ENCODE measurements around the gene TBPL1. TPM values are rescaled to one million over a fixed set of nuclear protein-coding genes. Genes with fewer than 3 reads are reported as not detected.

The TBPL1 gene
- total RNA-seq, 3 donors from 2014 or later: 16.6 to 25.4 (median 23.3) TPM

GRCh38 chr6:134031696-134032255 lies 78.8 kb downstream of the TBPL1 start:
- no peaks in the 10 kb centered on the region for H3K9me3 ChIP-seq
- peaks cover 9% of the 10 kb centered on the region for H3K4me1 ChIP-seq (ENCODE audit: low read depth)
- DNase-seq (no peak), ATAC-seq (no peak)
- H3K36me3 ChIP-seq (ENCODE audit: low read depth): no peaks in the 10 kb centered on the region
- H3K4me3 ChIP-seq: no peak overlapping the region
- intact Hi-C loops (cut with DNase I, micrococcal nuclease): no loop called here
- TF ChIP-seq CTCF (IDR thresholded peaks at IDR 0.05): no peak

- DNase-seq: no peak
- ATAC-seq: no peak
- Histone ChIP-seq H3K4me1 (ENCODE audit: low read depth) (peaks cover 9% of the 10 kb centered on the region), H3K36me3 (ENCODE audit: low read depth) (no peaks in the 10 kb centered on the region), H3K9me3 (no peaks in the 10 kb centered on the region), H3K4me3 (no peak overlapping the region)
- no peak for TF ChIP-seq CTCF (IDR thresholded peaks at IDR 0.05)
- intact Hi-C loops (cut with DNase I, micrococcal nuclease): no loop called here
Observed at GRCh38 chr6:134034478-134034877, 81.5 kb downstream of the TBPL1 start.

GRCh38 chr6:134034961-134035822 lies 82.2 kb downstream of the TBPL1 start:
- H3K4me1 ChIP-seq (ENCODE audit: low read depth): peaks cover 9% of the 10 kb centered on the region
- H3K36me3 ChIP-seq (ENCODE audit: low read depth): no peaks in the 10 kb centered on the region
- peak; percentile 72 for ATAC-seq
- intact Hi-C loops (cut with DNase I, micrococcal nuclease): no loop called here
- no peak for TF ChIP-seq CTCF (IDR thresholded peaks at IDR 0.05)
- no peaks in the 10 kb centered on the region for H3K9me3 ChIP-seq
- no peak for DNase-seq
- no peak overlapping the region for H3K4me3 ChIP-seq

GRCh38 chr6:134035823-134036296 lies 82.8 kb downstream of the TBPL1 start:
- ATAC-seq: peak; percentile 95
- no peak for TF ChIP-seq CTCF (IDR thresholded peaks at IDR 0.05)
- Histone ChIP-seq H3K4me3 (no peak overlapping the region), H3K36me3 (ENCODE audit: low read depth) (no peaks in the 10 kb centered on the region), H3K4me1 (ENCODE audit: low read depth) (peaks cover 9% of the 10 kb centered on the region), H3K9me3 (no peaks in the 10 kb centered on the region)
- peak in 2 of 3 donors; percentile 47 to 56 for DNase-seq
- intact Hi-C loops (cut with DNase I, micrococcal nuclease): no loop called here

GRCh38 chr6:134039116-134039515 lies 86.1 kb downstream of the TBPL1 start:
- intact Hi-C loops (cut with DNase I, micrococcal nuclease): no loop called here
- peaks cover 9% of the 10 kb centered on the region for H3K4me1 ChIP-seq (ENCODE audit: low read depth)

More at GRCh38 chr6:134039116-134039515, 86.1 kb downstream of the TBPL1 start:
- no peaks in the 10 kb centered on the region for H3K36me3 ChIP-seq (ENCODE audit: low read depth)
- DNase-seq (no peak), ATAC-seq (no peak)
- no peaks in the 10 kb centered on the region for H3K9me3 ChIP-seq
- H3K4me3 ChIP-seq: no peak overlapping the region
- no peak for TF ChIP-seq CTCF (IDR thresholded peaks at IDR 0.05)

Other genes with a start within 250 kb of the TBPL1 start
- gene TCF21, start 64.1 kb upstream of the TBPL1 start, total RNA-seq: 10 to 100 TPM in 1 of 3 donors, 1 to 10 TPM in 2; 1.9 to 14.3 (median 9.6) TPM
- 1 to 10 TPM in 2 of 3 donors, under 1 TPM in 1; 0.46 to 2.0 (median 1.0) TPM for gene SLC2A12, start 99.4 kb downstream of the TBPL1 start, total RNA-seq

Measured in mucosa of descending colon (tissue), 3 donors.